GM18907 (cell line): ENCODE results near the gene SLC52A1.

Experiments used
- ATAC-seq: cut with Tn5 transposase; IDR thresholded peaks from one replicate; pipeline ENCODE4 v1.9.1; 2021; ENCODE audit warnings: mild to moderate bottlenecking, moderate library complexity; ENCODE audit not compliant: unreplicated experiment

The SLC52A1 gene

DNA sequence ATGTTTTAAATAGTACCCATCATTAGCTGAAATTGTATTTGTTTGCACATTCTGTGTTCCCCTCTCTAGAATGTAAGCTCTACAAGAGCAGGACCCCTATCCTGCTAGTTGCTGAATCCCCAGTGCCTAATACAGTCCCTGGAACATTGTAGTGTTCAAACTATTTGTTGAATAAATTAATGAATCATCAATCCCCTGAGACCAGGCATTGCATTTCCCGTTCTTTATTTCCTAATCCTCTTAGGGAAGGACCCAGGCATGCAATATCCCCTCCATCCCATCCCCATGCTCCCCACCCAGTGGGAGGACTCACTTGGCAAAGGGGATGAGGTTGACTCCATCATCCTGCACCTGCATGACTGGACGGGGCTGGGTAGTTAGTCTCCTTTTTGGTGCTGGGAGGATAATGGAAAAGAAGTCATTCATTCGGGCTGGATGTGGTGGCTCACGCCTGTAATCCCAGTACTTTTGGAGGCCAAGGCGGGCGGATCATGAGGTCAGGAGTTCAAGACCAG lies 41.1 kb downstream of the SLC52A1 start:
- ATAC-seq, result no peak

DNA sequence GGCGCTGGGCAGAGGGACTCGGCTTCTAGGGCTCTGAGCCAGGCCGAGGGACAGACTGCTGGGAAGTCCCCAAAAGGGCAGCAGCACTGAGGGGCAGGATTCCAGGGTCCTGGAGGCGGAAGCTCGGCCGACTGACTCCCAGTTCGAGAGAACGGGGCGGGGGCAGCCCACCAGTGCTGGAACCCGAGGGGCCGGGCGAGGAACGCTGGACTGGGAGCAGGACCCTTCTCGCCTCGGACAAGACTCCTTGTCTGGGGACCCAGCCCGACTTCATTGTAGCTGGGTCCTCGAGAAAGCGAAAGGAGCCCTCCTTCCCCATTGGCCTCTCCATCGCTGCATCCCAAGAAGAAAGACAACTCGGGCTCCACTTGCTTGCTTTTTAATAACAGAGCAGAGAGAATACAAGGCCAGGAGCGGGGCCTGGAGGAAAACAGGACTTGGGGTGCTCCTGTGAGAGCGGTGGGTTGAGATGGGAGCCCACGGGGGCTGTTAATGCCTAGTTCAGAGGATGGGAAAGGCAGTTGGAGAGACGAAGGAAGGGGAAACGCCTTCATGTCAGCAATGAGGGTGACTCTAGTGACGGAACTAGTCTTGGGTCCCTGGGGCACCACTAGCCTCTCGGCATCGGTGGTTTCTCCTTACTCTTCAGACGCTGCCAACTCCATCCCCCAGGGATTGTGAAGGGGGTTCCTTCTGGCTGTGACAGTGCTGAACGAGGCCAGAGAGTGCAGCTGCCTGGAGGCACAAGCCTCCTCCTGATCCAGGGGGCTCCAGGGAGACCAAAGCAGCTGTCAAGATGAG lies 47.3 kb downstream of the SLC52A1 start:
- ATAC-seq, result peak; percentile 16

DNA sequence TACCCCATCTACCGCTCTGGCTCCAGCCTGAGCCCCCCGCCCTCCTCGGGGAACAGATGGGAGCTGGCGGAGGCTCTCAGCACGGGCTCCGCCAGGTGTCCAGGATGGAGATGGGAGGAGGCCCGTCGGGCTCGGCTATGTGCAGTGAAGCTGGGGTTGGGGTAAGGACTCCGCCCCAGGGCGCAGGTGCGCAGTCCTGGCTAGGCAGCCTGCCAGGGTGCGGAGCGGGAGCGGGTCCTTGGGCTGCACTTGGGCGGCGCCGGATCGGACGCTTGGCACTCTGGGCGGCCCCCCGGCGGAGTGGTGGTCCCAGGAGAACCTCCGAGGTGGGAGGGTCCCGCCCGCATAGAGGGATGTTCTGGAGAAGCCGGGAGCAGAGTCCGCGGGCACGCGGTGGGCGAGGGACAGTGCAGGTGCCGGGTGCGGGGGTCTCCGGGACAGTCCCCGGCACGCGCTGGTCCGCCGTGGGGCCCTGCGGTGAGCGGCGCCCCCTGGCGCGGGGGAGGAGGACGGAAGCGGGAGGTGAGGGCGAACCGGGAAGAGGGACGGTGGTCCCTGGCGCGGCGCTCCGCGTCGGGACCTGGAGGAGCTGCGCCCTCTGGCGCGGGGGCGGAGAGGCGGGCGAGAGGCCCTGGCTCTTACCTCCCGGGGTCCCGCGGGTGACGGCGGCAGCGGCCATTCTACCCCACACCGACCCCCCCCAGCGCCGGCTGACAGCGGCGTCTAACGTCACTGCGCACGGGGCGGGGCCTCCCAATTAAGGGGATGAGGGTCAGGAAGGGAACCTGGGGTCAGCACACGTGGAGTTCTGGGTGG lies 48.1 kb downstream of the SLC52A1 start, which contains the start of gene CAMTA2:
TSS of gene CAMTA2 (minus strand) at position 725 of the 816 bp plus-strand sequence. CDS start 1,453 bp downstream, outside the sequence.
- ATAC-seq, result peak; percentile 63

DNA sequence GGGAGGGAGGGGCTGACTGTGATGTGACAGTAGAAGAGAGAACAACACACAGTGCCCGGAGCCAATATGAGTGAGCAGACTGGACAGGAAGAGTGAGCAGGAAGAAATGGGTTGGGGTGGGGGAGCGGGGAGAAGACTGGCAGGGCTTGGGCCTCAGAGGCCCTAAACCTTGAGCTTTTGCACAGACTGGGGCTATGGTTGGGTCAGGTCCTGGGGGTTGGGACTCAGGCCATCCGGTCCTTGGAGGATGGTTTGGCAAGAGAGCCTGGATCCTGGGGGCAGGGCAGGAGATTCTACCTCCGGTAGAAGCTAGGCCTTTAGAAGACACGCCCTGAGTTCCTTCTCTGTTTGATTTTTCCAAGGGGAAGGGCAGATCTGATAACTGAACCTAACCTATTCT lies 48.8 kb downstream of the SLC52A1 start:
- ATAC-seq, result no peak
